Measurements from ENCODE around the gene FIGLA. TPM values are rescaled to one million over a fixed set of nuclear protein-coding genes. Genes with fewer than 3 reads are reported as not detected.

Gene FIGLA
- total and polyA plus RNA-seq, 2 of the 8 experiments (the other 6 are each of a cell fraction or from before 2014, with no cell fraction given), result not detected

DNA sequence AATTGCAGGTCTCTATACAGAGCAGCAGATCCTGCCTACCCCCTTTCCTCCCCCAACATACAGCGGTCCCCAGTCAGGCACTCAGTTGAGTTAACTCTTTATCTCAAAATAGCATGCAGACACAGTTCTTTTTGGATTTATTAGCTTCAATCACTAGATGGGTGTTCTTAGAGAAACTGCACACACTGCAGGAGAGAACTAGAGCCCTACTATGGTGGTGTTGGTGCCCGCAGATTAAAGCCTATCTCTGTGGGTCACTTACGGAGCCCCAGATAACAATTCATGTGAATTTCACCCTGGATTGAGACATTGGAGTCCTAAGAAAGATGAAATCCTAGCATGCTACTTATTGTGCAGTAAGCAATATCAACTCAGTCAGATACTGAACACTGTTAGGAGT, 34.3 kb downstream of the FIGLA start:
- no peak for FAIRE-seq
- no peak overlapping the region for H2AFZ ChIP-seq (ENCODE audit: low read length)
- 94% methylated on average over 3 of the region's 3 CpGs; no CpG with 5 or more reads in 1 of the 2 experiments for WGBS, 2 experiments (ENCODE audit: extremely low coverage in 1 of 2, insufficient coverage in 1 of 2, insufficient read length in 1 of 2, insufficient replicate concordance in 2 of 2, low coverage in 1 of 2, low lambda C conversion rate in 2 of 2, missing lambda C conversion rate in 1 of 2)
- no peak overlapping the region for H2BK5ac ChIP-seq (ENCODE audit: low read depth, low read length)
- no peak overlapping the region for H2BK15ac ChIP-seq (ENCODE audit: low read length)
- TF ChIP-seq, protein P1, sequence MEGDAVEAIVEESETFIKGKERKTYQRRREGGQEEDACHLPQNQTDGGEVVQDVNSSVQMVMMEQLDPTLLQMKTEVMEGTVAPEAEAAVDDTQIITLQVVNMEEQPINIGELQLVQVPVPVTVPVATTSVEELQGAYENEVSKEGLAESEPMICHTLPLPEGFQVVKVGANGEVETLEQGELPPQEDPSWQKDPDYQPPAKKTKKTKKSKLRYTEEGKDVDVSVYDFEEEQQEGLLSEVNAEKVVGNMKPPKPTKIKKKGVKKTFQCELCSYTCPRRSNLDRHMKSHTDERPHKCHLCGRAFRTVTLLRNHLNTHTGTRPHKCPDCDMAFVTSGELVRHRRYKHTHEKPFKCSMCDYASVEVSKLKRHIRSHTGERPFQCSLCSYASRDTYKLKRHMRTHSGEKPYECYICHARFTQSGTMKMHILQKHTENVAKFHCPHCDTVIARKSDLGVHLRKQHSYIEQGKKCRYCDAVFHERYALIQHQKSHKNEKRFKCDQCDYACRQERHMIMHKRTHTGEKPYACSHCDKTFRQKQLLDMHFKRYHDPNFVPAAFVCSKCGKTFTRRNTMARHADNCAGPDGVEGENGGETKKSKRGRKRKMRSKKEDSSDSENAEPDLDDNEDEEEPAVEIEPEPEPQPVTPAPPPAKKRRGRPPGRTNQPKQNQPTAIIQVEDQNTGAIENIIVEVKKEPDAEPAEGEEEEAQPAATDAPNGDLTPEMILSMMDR (IDR thresholded peaks at IDR 0.05; ENCODE audit: control extremely low read depth in 1 of 3, insufficient read depth in 1 of 3, low read depth in 1 of 3, low read length in 3 of 3), result no peak
- H4K8ac ChIP-seq (ENCODE audit: extremely low read depth, insufficient read depth, low read length), result no peak overlapping the region
- H3K36me3 ChIP-seq (ENCODE audit: control insufficient read depth in 2 of 4, insufficient read depth in 4 of 4, low read length in 3 of 4), result no peaks in the 10 kb centered on the region
- no peak overlapping the region for H3K18ac ChIP-seq (ENCODE audit: extremely low read depth, low read length)
- H4K5ac ChIP-seq (ENCODE audit: insufficient read length, low read depth, low read length), result no peak overlapping the region
- H3K4ac ChIP-seq (replicated peaks; ENCODE audit: insufficient read length, low read depth, low read length), result no peak overlapping the region
- no peak overlapping the region for H2AK5ac ChIP-seq (ENCODE audit: low read depth, low read length)
- DNase-seq (ENCODE audit: low read depth in 1 of 2, low spot score in 2 of 2), result no peak
- no peak overlapping the region for H2BK120ac ChIP-seq (replicated peaks; ENCODE audit: low read depth, low read length)
- ChIA-PET CTCF (ENCODE audit: partially characterized antibody) (interaction anchor here (0.6 to 2.8 kb wide), 2 partner anchors 70 to 187 kb away, joined by 3 to 9 read pairs; no protein-coding TSS in a partner anchor), POLR2A (ENCODE audit: partially characterized antibody) (interaction anchor here (1.6 kb wide), 2 partner anchors 8 to 12 kb away, joined by 5 to 8 read pairs; partner anchors contain the start of gene ADD2)
- H3K9me3 ChIP-seq (ENCODE audit: insufficient read depth in 2 of 2, low read depth in 1 of 2, low read length in 1 of 2), result no peaks in the 10 kb centered on the region
- peaks cover 21 to 35% of the 10 kb centered on the region in 2 experiments for H4K20me1 ChIP-seq (replicated peaks in 1 of 2; ENCODE audit: control insufficient read depth in 1 of 2, insufficient read depth in 2 of 2, low read length in 2 of 2)
- no peak overlapping the region for H3K14ac ChIP-seq (ENCODE audit: insufficient read length)
- H3K27ac ChIP-seq (ENCODE audit: low read depth, low read length), result no peak overlapping the region
- no peaks in the 10 kb centered on the region for H3K27me3 ChIP-seq (replicated peaks in 1 of 4; ENCODE audit: control insufficient read depth in 3 of 4, extremely low read depth in 1 of 4, insufficient read depth in 3 of 4, low read length in 3 of 4)
- peaks cover 25 to 98% of the 10 kb centered on the region in 2 experiments for H3K79me2 ChIP-seq (ENCODE audit: control insufficient read depth in 1 of 2, insufficient read depth in 2 of 2, low read length in 2 of 2)
- peaks cover 0 to 15% (median 6%) of the 10 kb centered on the region in 4 experiments; a peak in 6 of 7 replicates for H3K4me1 ChIP-seq (replicated peaks in 1 of 4; ENCODE audit: control insufficient read depth in 3 of 4, insufficient read depth in 4 of 4, low read length in 3 of 4)
- H3K56ac ChIP-seq (replicated peaks; ENCODE audit: insufficient read length, low read depth, low read length), result no peak overlapping the region
- H3K4me2 ChIP-seq (ENCODE audit: insufficient read depth in 1 of 2, low read depth in 2 of 2, low read length in 2 of 2), result no peak overlapping the region
- no peak overlapping the region for H2BK12ac ChIP-seq (ENCODE audit: low read depth, low read length)
- H3K4me3 ChIP-seq (ENCODE audit: extremely low read depth in 1 of 4, insufficient read depth in 2 of 4, low read depth in 3 of 4, low read length in 4 of 4), result no peak overlapping the region
- H2BK20ac ChIP-seq (ENCODE audit: low read length), result no peak overlapping the region
- no peak overlapping the region for H3K23ac ChIP-seq (ENCODE audit: insufficient read length)
- 0 out of 2 replicates have a peak, but pooled peaks cover 2% of the 10 kb centered on the region for H3K23me2 ChIP-seq (ENCODE audit: low read depth, low read length)
- H3K9ac ChIP-seq (replicated peaks in 1 of 4; ENCODE audit: extremely low read depth in 1 of 4, low read depth in 3 of 4, low read length in 3 of 4), result no peak overlapping the region
- peaks cover 13% of the 10 kb centered on the region for H3K79me1 ChIP-seq (ENCODE audit: low read depth, low read length)
- no peak overlapping the region for H4K91ac ChIP-seq (replicated peaks; ENCODE audit: insufficient read length, low read length)
